HG02642 (cell line): Measurements from ENCODE around the gene SLC24A3.
"Not testable (repeated sequence)": the region's sequence is repeated elsewhere in the genome, so short reads cannot be mapped to it uniquely, and the experiment has no call there.

ENCODE experiments used
- ATAC-seq: cut with Tn5 transposase; IDR thresholded peaks from one replicate; pipeline ENCODE4 v1.9.1; 2021; ENCODE audit warnings: mild to moderate bottlenecking; ENCODE audit not compliant: unreplicated experiment, poor library complexity

SLC24A3 gene

GRCh38 chr20:19644085-19644484, 431.6 kb downstream of the SLC24A3 start:
- ATAC-seq, result peak; percentile 69

- ATAC-seq, result no peak
Measured at GRCh38 chr20:19646963-19647362, 434.5 kb downstream of the SLC24A3 start.

- ATAC-seq, result no peak
Measured at GRCh38 chr20:19648024-19648423, 435.6 kb downstream of the SLC24A3 start.

GRCh38 chr20:19649041-19649440, 436.6 kb downstream of the SLC24A3 start:
- no peak for ATAC-seq

- ATAC-seq, result peak; percentile 67
Measured at GRCh38 chr20:19652591-19653026, 440.2 kb downstream of the SLC24A3 start.

- ATAC-seq, result no peak
Measured at GRCh38 chr20:19653327-19653726, 440.9 kb downstream of the SLC24A3 start.

- ATAC-seq, result no peak
Measured at GRCh38 chr20:19654921-19655320, 442.5 kb downstream of the SLC24A3 start.

GRCh38 chr20:19658137-19658536, 445.7 kb downstream of the SLC24A3 start:
- peak; percentile 82 for ATAC-seq

- ATAC-seq, result no peak
Measured at GRCh38 chr20:19659448-19659847, 447.0 kb downstream of the SLC24A3 start.

- no peak for ATAC-seq
Measured at GRCh38 chr20:19660808-19661378, 448.5 kb downstream of the SLC24A3 start.

GRCh38 chr20:19661717-19662636, 449.5 kb downstream of the SLC24A3 start:
- peak; percentile 43 for ATAC-seq

- no peak for ATAC-seq
Measured at GRCh38 chr20:19662637-19662995, 450.2 kb downstream of the SLC24A3 start.

GRCh38 chr20:19668418-19668817, 456.0 kb downstream of the SLC24A3 start:
- no peak for ATAC-seq

GRCh38 chr20:19670829-19671228, 458.4 kb downstream of the SLC24A3 start:
- ATAC-seq, result no peak

GRCh38 chr20:19671374-19671773, 458.9 kb downstream of the SLC24A3 start:
- ATAC-seq, result no peak

- ATAC-seq, result no peak
Measured at GRCh38 chr20:19672498-19672897, 460.1 kb downstream of the SLC24A3 start.

GRCh38 chr20:19673575-19673974, 461.1 kb downstream of the SLC24A3 start:
- ATAC-seq, result no peak

GRCh38 chr20:19676202-19676601, 463.8 kb downstream of the SLC24A3 start:
- no peak for ATAC-seq

- ATAC-seq, result no peak
Measured at GRCh38 chr20:19677336-19677735, 464.9 kb downstream of the SLC24A3 start.

- ATAC-seq, result not testable (repeated sequence)
Measured at GRCh38 chr20:19678591-19678990, 466.1 kb downstream of the SLC24A3 start.

- ATAC-seq, result no peak
Measured at GRCh38 chr20:19679900-19680495, 467.6 kb downstream of the SLC24A3 start.
